ENCODE data around the gene PLEKHJ1. TPM values are rescaled to one million over a fixed set of nuclear protein-coding genes. Genes with fewer than 3 reads are reported as not detected.

PLEKHJ1 gene
- total RNA-seq: 35.5 and 65.2 TPM in 2 replicates

GRCh38 chr19:2236314-2237050 is at the start of gene PLEKHJ1, which contains the start of gene SF3A2:
PLEKHJ1 (minus strand) TSS chr19:2236329; CDS start chr19:2236248, 81 bp downstream.
SF3A2 (plus strand) TSS chr19:2236824; CDS start chr19:2243419, 6,595 bp downstream.

DNA sequence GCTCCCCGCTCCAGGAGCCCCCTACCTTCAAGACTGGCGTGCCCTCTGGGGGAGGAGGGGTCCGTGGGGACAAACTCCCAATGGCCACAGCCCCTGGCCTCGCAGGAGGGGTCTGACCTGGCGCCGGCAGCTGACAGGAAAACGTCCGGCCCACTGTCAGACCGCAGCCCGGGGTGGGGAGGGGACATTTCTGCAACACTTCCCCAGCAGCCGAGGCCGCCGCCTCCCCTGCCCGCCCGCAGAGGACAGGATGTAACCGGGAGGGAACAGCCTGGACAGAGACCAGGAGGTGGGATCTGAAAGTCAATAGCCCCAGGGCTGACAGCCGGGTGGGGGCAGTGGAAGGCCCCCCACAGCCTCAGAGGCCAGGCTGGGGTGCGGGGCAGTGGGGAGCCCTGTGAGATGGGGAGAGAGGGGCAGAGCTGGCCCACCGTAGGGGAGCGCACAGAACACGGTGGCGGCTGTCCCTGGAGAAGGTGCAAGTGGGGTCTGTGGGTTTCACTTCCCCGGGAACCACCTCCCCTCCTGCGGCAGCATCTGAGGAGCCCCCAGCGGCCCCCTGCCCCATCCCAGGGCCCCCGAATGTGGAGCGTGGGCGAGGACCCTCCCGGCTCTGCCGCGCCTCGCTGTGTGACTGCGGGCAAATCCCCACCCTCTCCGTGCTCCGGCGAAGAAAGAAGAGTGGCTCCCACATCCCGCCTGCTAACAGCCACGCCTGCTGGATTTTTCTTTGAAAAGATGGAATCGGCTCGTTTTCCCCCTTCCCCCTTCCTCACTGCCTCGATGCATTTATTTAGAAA is 46.1 kb upstream of the PLEKHJ1 start, which contains the start of gene PEAK3:
TSS of gene PEAK3 (minus strand) at position 114 of the 800 bp plus-strand sequence. CDS start 1,244 bp downstream, outside the sequence.

GRCh38 chr19:2255982-2256685 is 20.0 kb upstream of the PLEKHJ1 start, which contains the start of gene JSRP1:
JSRP1 (minus strand) TSS chr19:2256417; CDS start chr19:2255314, 1,103 bp downstream.

DNA sequence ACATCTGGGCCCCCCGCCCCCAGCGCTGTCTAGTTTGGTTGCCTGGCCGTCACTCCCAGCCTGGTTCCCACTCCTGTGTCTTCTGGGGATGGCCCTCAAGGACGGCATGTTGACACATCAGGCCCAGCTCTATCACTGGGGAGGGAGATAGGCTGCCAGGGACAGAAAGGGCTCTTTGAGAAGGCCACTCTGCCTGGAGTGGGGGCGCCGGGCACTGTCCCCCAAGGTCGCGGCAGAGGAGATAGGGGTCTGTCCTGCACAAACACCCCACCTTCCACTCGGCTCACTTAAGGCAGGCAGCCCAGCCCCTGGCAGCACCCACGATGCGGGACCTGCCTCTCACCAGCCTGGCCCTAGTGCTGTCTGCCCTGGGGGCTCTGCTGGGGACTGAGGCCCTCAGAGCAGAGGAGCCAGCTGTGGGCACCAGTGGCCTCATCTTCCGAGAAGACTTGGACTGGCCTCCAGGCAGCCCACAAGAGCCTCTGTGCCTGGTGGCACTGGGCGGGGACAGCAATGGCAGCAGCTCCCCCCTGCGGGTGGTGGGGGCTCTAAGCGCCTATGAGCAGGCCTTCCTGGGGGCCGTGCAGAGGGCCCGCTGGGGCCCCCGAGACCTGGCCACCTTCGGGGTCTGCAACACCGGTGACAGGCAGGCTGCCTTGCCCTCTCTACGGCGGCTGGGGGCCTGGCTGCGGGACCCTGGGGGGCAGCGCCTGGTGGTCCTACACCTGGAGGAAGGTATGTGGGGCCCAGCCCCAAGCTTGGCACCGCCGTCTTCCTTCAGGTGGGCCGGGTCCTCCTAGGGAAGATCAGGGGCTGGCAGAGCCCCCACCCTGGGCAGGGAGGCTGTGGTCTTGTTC is 13.1 kb upstream of the PLEKHJ1 start, which contains the start of gene AMH:
TSS of gene AMH (plus strand) at position 314 of the 857 bp plus-strand sequence. CDS start at position 324, 10 bp downstream.

Other genes starting within 250 kb of the PLEKHJ1 start
- 37.5 and 47.5 TPM in 2 replicates for gene BTBD2, start 220.6 kb downstream of the PLEKHJ1 start, total RNA-seq
- 73.9 and 89.0 TPM in 2 replicates for gene MKNK2, start 185.1 kb downstream of the PLEKHJ1 start, total RNA-seq
- 8.5 and 17.1 TPM in 2 replicates for gene MOB3A, start 140.0 kb downstream of the PLEKHJ1 start, total RNA-seq
- gene IZUMO4, start 139.4 kb downstream of the PLEKHJ1 start, total RNA-seq: 0.58 and 0.85 TPM in 2 replicates
- 89.4 and 121 TPM in 2 replicates for gene AP3D1, start 84.8 kb downstream of the PLEKHJ1 start, total RNA-seq
- 3.7 and 8.8 TPM in 2 replicates for gene DOT1L, start 72.4 kb downstream of the PLEKHJ1 start, total RNA-seq
- 17.4 and 22.6 TPM in 2 replicates for gene SF3A2, start 495 bp upstream of the PLEKHJ1 start, total RNA-seq
- 0.19 and 0.85 TPM in 2 replicates for gene AMH, start 13.0 kb upstream of the PLEKHJ1 start, total RNA-seq
- under 0.01 TPM in 1 of 2 replicates, not detected in the other for gene JSRP1, start 20.1 kb upstream of the PLEKHJ1 start, total RNA-seq
- not detected in 2 replicates for gene PEAK3, start 45.8 kb upstream of the PLEKHJ1 start, total RNA-seq
- gene LINGO3, start 71.8 kb upstream of the PLEKHJ1 start, total RNA-seq: not detected in 2 replicates
- gene LSM7, start 92.3 kb upstream of the PLEKHJ1 start, total RNA-seq: 121 and 187 TPM in 2 replicates
- 20.3 and 24.8 TPM in 2 replicates for gene SPPL2B, start 92.4 kb upstream of the PLEKHJ1 start, total RNA-seq
- gene TMPRSS9, start 123.9 kb upstream of the PLEKHJ1 start, total RNA-seq: under 0.01 TPM in 2 replicates
- 22.6 and 39.9 TPM in 2 replicates for gene TIMM13, start 191.3 kb upstream of the PLEKHJ1 start, total RNA-seq
- 35.2 and 183 TPM in 2 replicates for gene LMNB2, start 220.6 kb upstream of the PLEKHJ1 start, total RNA-seq
- gene GADD45B, start 239.8 kb upstream of the PLEKHJ1 start, total RNA-seq: 22.8 and 52.7 TPM in 2 replicates